Measurements from ENCODE around the gene FRYL. TPM values are rescaled to one million over a fixed set of nuclear protein-coding genes. Genes with fewer than 3 reads are reported as not detected.
"Not testable (repeated sequence)": the region's sequence is repeated elsewhere in the genome, so short reads cannot be mapped to it uniquely, and the experiment has no call there.

Gene FRYL
- total RNA-seq, 4 donors from 2014 or later, result 46.0 to 66.5 (median 55.8) TPM

DNA sequence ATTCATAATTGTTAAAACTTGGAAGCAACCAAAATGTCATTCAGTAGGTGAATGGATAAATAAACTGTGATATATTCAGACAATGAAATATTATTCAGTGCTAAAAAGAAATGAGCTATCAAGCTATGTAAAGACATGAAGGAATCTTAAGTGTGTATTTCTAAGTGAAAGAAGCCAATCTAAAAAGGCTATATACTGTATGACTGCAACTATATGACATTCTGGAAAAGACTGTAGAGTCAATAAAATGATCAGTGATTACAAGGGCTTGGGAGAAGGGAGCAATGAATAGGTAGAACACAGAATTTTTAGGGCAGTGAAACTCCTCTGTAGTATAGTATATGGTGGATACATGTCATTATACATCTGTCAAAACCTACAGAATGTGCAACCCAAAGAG, 139.9 kb downstream of the FRYL start:
- Histone ChIP-seq H3K4me1 (peaks cover 27 to 42% (median 37%) of the 10 kb centered on the region in 4 donors), H3K4me3 (no peak overlapping the region), H3K36me3 (no peaks in the 10 kb centered on the region), H3K9me3 (no peaks in the 10 kb centered on the region), H3K27ac (replicated peaks in 1 of 4) (no peak overlapping the region), H3K27me3 (no peaks in the 10 kb centered on the region)
- TF ChIP-seq, protein P1, sequence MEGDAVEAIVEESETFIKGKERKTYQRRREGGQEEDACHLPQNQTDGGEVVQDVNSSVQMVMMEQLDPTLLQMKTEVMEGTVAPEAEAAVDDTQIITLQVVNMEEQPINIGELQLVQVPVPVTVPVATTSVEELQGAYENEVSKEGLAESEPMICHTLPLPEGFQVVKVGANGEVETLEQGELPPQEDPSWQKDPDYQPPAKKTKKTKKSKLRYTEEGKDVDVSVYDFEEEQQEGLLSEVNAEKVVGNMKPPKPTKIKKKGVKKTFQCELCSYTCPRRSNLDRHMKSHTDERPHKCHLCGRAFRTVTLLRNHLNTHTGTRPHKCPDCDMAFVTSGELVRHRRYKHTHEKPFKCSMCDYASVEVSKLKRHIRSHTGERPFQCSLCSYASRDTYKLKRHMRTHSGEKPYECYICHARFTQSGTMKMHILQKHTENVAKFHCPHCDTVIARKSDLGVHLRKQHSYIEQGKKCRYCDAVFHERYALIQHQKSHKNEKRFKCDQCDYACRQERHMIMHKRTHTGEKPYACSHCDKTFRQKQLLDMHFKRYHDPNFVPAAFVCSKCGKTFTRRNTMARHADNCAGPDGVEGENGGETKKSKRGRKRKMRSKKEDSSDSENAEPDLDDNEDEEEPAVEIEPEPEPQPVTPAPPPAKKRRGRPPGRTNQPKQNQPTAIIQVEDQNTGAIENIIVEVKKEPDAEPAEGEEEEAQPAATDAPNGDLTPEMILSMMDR (IDR thresholded peaks at IDR 0.05), result no peak
- no peak for TF ChIP-seq POLR2A (IDR thresholded peaks at IDR 0.05; ENCODE audit: low read depth)
- TF ChIP-seq EP300 (IDR thresholded peaks at IDR 0.05), result no peak
- no peak for TF ChIP-seq POLR2AphosphoS5 (IDR thresholded peaks at IDR 0.05)
- no peak for DNase-seq (ENCODE audit: extremely low spot score)
- intact Hi-C loops (cut with DNase I), result no loop called here

GRCh38 chr4:48639807-48640206, 140.3 kb downstream of the FRYL start:
- TF ChIP-seq EP300 (IDR thresholded peaks at IDR 0.05) (no peak), POLR2A (IDR thresholded peaks at IDR 0.05; ENCODE audit: low read depth) (no peak), POLR2AphosphoS5 (IDR thresholded peaks at IDR 0.05) (no peak)
- TF ChIP-seq, protein P1 (IDR thresholded peaks at IDR 0.05), result no peak
- H3K9me3 ChIP-seq, result no peaks in the 10 kb centered on the region
- intact Hi-C loops (cut with DNase I), result no loop called here
- DNase-seq (ENCODE audit: extremely low spot score), result no peak
- H3K36me3 ChIP-seq, result no peaks in the 10 kb centered on the region
- peaks cover 28 to 44% (median 40%) of the 10 kb centered on the region in 4 donors for H3K4me1 ChIP-seq
- no peak overlapping the region for H3K4me3 ChIP-seq
- H3K27ac ChIP-seq (replicated peaks in 1 of 4), result no peak overlapping the region
- 88% methylated on average over 3 of the region's 3 CpGs for WGBS
- no peaks in the 10 kb centered on the region for H3K27me3 ChIP-seq

- H3K4me3 ChIP-seq; H3K27ac ChIP-seq (replicated peaks in 1 of 4); intact Hi-C loops (cut with DNase I); H3K9me3 ChIP-seq; DNase-seq (ENCODE audit: extremely low spot score); H3K27me3 ChIP-seq; H3K36me3 ChIP-seq: not testable (repeated sequence)
- WGBS, result 94% methylated on average over 5 of the region's 5 CpGs
- H3K4me1 ChIP-seq, result peaks cover 28 to 48% (median 41%) of the 10 kb centered on the region in 4 donors
Observed at GRCh38 chr4:48638586-48638985, 141.5 kb downstream of the FRYL start.

- Histone ChIP-seq H3K27me3 (no peaks in the 10 kb centered on the region), H3K36me3 (no peaks in the 10 kb centered on the region), H3K4me3 (no peak overlapping the region), H3K9me3 (no peaks in the 10 kb centered on the region), H3K4me1 (peaks cover 14 to 33% (median 26%) of the 10 kb centered on the region in 4 donors), H3K27ac (replicated peaks in 1 of 4) (no peak overlapping the region)
- 82% methylated on average over 1 of the region's 1 CpG for WGBS
- intact Hi-C loops (cut with DNase I), result no loop called here
- no peak for TF ChIP-seq POLR2AphosphoS5 (IDR thresholded peaks at IDR 0.05)
- no peak for TF ChIP-seq EP300 (IDR thresholded peaks at IDR 0.05)
- TF ChIP-seq POLR2A (IDR thresholded peaks at IDR 0.05; ENCODE audit: low read depth), result no peak
- TF ChIP-seq, protein P1 (IDR thresholded peaks at IDR 0.05), result no peak
- DNase-seq (ENCODE audit: extremely low spot score), result no peak
Observed at GRCh38 chr4:48636911-48637310, 143.2 kb downstream of the FRYL start.

DNA sequence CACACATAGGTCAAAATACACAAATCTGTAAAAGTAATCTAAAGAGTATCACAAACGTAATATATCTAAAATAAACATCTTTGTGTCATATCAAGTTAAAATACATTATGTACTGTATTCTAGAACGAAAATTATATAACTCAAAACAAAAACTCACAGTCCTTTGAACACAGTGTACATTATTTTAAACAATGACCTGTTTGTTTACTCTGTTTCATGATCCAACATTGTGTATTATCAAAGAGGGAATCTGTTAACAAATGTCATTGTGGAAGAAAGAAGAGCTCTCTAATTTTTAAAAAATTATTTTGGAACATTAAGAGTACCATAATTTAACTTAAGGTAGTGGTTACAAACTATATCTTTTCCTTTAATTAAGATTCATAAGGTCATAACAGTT, 144.1 kb downstream of the FRYL start:
- peaks cover 9 to 29% (median 19%) of the 10 kb centered on the region in 4 donors for H3K4me1 ChIP-seq
- WGBS, result 35% methylated on average over 2 of the region's 2 CpGs

More for the DNA sequence above, 144.1 kb downstream of the FRYL start:
- Histone ChIP-seq H3K9me3 (no peaks in the 10 kb centered on the region), H3K4me3 (no peak overlapping the region), H3K36me3 (no peaks in the 10 kb centered on the region), H3K27me3 (no peaks in the 10 kb centered on the region), H3K27ac (replicated peaks in 1 of 4) (no peak overlapping the region)
- no peak for DNase-seq (ENCODE audit: extremely low spot score)
- no peak for TF ChIP-seq POLR2AphosphoS5 (IDR thresholded peaks at IDR 0.05)
- TF ChIP-seq, protein P1 (IDR thresholded peaks at IDR 0.05), result no peak
- intact Hi-C loops (cut with DNase I), result no loop called here
